Limb (tissue), 2 donors: Measurements from ENCODE around the gene SH2D3C.

Source experiments
- DNase-seq, 2 donors: peaks; one replicate each; pipeline ENCODE4 v3.0.0-alpha.2; 2016; ENCODE audit errors: extremely low spot score in 2 of 2

The SH2D3C gene

DNA sequence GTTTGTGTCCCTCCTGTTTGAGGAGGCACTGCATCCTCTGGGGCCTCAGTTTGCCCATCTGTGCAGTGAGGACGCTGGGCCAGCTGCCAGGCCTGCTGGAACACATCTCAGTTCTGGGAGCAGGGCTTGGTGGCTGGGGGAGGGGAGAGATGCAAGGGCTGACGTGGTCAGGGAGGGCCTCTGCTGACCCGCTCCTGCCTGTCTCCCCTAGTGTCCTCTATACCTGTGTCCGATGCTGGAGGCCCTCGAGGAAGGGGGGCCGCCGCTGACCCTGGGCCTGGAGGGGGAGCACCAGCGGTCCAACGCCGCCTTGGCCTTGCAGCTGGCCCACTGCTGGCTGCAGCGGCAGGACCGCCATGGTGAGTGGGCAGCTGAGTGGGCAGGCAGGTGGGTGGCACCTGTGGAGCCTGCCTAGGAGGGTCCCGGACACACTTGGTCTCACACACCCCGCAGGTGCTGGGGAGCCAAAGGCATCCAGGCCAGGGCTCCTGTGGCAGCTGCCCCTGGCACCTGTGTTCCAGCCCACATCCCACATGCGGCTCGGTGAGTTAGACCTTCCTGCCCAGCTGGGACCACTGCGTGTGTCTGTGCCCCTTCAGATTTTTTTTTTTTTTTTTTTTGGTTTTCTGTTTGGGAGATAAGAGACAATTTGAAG, 30.0 kb upstream of the SH2D3C start:
- no peak for DNase-seq

DNA sequence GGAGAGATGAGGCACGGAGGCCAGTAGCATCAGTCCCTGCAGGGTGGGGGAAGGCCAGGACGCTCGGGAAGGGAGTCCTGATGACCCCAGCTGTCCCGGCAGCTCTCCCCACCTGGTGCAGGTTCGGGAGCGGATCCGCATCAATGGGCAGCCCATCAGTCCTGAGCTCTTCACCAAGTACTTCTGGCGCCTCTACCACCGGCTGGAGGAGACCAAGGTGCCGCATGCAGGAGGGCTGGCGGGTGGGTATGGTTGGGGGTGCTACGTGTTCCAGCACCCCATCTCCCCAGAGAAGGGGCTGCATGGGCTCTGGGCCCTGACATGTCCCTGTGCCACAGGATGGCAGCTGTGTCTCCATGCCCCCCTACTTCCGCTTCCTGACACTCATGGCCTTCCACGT, 28.4 kb upstream of the SH2D3C start:
- DNase-seq, result no peak

DNA sequence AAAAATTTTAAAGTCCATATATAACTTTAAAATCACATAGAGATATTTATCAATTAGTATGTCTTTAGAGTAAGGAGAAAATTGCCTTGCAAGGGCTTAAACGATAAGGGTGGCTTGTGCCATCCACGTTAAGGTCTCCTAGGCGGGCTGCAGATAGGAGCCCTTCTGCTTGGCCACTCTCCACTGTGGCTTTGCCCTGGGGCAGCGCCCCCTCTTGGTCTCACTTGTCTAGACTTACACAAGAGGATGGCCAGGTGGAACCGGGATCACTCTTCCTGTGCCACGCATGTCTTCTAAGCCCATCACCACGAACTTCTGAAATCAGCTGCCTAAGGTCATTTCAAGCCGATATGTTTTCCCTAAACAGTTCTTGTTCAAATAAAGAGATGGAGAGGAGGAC, 27.2 kb upstream of the SH2D3C start:
- no peak for DNase-seq

DNA sequence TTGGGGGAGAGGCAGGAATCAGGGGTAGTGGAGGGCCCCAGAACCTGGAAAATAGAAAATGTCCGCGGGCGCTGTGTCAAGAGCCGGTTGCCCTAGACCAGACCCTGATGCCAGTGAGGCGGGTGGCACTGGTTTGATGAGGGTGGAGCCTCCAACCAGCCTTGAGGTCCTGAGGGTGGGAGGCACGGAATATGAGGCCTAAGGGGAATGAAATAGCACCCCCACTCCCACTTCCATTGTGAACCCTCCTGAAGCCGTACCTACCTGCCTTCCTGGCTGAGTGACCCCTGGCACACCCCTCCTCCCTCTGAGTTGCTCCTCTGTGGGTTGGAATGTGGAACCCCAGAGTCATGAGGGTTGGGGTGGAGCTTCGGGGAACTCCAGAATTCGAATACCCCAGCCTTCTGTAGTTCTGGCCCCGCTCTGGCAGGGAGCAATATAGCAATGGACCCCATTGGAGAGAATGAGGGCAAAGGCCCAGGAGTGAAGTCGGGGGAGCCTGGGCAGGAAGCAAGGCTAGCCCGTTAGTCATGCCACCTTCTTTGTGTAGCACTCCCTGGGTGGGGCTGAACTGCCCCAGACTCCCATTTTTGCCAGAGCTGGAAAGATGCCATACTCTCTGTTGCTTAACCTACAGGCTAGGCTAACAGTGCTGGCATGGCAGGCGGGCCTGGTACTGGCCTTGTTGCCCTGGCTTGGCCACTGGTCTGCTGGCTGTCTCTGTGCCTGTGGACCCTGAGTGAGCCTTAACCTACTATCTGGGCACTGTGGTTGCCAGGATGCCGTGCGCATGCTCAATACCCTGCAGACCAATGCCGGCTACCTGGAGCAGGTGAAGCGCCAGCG, 25.3 kb upstream of the SH2D3C start:
- DNase-seq, result no peak

DNA sequence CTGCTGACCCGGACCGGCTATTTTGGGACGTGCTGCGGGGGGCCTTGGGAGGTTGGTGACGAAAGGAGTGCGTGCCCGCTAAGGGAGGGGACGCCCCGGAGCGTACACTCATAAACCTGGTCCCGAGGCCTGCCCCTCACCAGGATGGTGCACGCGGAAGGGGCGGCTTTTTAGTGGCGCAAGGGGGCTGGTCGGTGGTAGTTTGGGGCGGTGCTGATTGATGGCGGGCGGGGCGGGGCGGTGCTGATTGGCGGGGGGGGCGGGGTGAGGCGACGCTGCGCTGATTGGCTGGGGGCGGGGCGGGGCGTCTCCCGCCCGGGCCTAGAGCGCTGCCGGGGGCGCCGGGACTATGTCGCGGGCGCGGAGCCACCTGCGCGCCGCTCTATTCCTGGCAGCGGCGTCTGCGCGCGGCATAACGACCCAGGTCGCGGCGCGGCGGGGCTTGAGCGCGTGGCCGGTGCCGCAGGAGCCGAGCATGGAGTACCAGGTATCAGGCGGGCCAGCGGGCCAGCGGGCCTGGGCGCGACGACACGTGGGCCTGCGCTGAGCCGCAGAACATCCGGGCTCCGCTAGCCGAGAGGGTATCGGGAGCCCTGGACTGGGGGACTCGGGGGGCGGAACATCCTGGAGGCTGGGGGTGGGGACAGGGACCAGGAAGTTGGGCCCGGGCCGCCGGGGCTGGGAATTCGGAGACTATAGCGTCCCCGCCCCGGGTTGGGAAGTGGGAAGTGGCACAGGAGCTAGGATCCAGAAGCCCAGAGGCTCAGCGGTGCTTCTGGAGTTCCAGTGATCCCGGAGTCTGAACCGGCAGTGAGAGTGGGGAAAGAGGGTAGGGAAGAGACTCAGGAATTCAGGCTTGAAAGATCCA, 24.3 kb upstream of the SH2D3C start, which contains the start of gene FPGS:
Gene FPGS, plus strand, starts transcription at position 307 of the 868 bp plus-strand sequence. Its CDS starts 43 bp downstream, at position 350.
- DNase-seq, result peak; percentile 88 to 91

DNA sequence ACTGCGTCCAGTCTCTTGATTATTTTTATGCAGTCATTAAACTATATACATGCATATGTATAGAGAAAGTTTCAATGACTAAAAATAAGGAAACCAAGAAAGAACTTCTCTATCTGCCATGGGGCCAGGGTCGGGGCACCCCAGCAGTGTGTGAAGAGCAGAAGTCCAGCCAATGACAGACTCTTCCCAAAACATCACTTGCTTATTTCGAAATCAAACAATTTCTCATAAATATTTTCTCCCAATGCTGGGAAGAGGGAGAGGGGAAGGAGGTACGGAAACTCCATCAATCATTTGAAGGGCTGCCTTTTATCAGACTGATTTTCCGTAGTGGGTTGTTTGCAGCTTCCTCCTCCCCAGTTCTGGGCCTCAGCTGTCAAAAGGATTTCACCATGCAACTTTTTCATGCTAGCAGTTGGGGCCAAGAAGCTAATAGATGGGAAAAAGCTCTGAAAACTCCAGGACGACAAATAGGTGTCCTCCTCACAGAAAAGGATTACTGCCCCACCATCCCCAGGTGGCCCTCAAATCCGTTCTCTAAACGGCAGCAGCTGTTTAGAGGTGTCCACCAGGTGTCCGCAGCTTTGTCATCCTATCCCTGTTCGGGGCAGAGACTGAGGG, 23.6 kb upstream of the SH2D3C start:
- no peak for DNase-seq

DNA sequence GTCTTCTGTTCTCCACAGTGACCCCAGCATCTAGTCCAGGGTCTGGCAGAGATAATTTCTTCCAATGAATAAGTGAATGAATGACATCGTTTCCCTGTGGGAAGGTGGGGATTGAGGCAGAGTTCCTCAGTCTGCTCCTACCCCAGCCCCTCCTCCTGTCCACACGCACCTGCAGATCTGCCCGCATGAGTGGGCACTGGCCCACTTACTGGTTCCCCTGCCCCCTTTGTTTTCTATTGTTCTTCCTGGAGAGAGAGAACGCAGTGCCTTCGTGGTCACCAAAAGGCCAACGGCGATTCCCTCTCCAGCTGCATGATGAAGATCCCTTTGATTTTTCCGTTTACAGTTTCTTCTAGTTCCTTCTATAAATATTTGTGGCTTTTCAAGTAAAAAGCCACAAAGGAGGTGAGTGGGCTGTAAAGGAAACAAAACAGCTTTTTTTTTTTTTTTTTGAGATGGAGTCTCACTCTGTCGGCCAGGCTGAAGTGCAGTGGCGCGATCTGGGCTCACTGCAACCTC, 18.4 kb upstream of the SH2D3C start:
- no peak for DNase-seq

DNA sequence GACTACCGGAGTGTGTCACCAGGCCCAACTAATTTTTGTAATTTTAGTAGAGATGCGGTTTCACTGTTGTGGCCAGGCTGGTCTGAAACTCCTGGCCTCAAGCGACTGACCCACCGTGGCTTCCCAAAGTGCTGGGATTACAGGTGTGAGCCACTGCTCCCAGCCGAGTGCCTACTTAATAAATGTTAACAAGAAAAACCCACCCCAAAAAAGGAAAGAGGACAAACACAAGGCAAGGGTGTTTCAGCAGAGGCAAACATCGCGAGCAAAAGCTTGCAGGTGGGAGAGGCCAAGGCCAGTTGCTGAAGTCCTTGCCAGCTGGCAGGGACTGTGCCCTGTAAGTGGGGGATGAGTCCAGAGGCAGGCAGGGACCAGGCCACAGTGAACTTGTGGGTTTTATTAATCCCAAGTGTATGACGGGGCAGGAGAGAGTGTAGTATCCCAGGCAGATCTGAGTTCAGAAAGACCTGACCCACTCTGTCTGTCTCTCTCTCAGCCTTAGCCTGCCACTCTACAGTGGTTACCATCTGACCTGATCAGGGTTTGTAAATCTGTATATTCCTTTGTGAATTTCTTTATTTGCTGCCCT, 17.9 kb upstream of the SH2D3C start:
- no peak for DNase-seq

DNA sequence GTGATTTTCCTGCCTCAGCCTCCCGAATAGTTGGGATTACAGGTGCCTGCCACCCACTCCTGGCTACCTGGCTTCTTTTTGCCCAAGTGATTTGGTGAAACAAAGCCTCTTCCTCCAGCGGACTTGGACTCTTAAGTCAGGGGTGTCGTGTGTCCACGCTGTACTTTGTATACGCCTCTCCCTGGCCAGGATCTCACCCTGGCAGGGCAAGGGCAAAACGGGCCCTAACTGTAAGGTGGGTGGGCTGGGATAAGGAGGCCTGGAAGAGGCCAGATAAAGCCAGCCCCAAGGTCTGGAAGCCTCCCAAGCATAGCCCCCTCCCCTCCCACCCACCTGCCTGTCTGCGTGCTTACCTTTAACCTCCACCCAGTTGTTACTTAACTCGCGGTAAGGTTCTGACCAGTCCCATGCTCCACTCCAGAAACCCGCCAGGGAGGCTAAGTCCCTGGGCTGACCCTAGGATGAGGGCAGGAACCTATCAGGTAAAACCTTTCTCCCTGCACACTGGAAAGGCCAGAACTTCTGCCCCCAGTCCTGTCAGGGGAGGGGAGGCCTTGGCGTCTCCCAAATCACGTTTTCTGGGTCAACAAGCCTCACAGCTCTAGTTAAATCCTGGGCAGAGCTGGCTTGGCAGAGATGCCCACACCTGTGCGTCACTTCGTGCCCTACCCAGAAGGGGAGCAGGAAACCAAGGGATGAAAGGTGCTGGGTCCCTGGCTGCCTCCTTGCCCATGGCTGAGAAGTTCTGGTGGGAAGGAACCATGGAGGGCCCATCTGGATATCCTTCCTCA, 15.7 kb upstream of the SH2D3C start:
- DNase-seq, result no peak

DNA sequence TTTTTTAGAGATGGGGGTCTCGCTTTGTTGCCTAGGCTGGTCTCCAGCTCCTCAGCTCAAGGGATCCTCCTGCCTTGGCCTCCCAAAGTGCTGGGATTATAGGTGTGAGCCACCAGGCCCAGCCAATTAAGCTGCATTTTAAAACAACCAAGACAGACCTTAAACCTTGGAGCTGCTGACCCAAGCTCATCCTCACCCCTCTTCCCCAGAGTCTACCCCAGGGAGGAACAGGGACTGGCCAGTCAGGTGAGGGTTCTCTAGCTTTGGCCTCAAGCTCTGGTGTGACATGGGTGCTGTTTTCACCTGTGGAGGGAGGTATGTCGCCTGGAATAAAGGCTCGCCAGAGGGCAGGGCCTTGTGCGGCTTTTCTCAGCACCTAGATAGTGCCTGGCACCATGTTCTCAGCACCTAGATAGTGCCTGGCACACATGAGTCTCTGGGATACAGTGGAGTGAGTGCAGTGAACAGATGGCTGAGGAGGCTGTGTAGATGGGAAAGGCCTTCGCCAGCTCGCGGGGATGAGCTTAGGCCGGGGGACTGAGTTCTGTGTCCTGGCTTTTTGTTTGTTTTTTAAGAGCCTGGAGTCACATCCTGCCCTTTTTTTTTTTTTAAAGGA, 14.7 kb upstream of the SH2D3C start:
- no peak for DNase-seq

DNA sequence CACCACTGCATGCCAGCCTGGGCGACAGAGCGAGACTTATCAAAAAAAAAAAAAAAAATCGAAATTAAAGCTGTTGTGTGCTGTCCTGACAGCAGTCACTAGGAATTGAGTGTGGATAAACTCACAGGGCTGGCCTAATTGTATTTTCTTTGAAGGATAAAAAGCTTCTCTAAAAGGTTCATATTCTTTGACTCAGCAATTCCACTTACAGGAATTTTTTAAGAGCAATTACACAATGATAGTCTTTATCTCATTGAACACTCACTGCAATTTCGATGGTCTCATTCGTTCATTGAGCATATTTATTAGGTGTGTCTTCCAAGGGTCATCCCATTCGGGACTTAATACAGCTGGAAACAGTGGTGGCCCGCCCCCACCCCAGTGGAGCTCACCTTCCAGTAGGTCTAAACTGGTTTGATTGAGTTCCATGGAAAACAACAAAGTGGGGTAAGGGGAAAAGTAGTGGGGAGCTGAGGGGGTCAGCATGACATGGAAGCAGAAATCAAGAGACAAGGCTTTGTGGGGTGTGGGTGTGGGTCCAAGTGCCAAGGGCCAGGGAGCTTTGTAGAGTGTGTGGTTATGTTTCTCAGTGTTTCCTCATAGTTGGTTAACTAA, 14.1 kb upstream of the SH2D3C start:
- DNase-seq, result no peak

DNA sequence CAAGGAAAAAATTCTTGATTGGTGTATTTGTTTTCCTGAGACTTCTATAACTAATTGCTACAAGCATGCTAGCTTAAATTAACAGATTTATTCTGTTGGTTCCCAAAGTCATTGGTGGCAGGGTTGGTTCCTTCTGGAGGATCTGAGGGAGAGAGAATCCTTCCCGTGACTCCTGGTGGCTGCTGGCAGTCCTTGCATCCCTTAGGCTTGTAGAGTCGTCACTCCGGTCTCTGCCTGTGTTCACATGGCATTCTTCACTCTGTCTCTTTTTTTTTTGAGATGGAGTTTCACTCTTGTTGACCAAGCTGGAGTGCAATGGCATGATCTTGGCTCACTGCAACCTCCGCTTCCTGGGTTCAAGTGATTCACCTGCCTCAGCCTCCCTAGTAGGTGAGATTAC, 12.6 kb upstream of the SH2D3C start:
- no peak for DNase-seq

DNA sequence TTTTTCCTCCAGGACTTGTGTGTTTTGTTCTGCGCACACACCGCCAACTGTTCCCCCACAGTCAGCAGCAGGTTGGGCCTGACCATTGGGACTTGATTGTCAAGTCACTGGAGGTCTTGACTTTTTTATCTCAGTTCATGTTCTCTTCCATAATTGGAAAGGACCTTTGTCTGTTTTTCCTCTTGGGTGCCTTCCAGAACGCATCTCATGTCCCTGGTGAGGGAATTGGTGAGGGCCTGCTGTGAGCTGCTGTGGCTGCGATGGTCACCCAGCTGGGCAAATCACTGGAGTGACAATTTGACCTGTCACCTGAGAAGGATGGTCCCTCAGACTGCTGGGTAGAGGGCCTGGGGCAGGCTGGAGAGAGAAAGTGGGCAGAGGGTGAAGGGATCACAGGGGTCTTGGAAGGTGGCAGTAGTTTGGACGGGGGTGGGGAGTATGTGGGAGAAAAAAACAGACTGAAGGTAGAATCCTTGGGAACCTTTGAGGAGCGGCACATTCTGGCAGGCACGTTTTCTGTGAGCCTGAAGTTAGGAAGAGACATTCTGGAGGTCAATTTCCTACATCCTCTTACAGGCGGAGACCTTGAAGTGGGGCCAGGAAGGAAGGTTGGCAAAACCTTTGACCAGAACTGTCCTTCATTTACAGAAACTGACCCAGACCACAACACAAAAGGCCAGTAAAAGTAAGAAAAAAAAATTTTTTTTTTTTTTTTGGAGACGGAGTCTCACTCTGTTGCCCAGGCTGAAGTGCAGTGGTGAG, 11.8 kb upstream of the SH2D3C start:
- no peak for DNase-seq

DNA sequence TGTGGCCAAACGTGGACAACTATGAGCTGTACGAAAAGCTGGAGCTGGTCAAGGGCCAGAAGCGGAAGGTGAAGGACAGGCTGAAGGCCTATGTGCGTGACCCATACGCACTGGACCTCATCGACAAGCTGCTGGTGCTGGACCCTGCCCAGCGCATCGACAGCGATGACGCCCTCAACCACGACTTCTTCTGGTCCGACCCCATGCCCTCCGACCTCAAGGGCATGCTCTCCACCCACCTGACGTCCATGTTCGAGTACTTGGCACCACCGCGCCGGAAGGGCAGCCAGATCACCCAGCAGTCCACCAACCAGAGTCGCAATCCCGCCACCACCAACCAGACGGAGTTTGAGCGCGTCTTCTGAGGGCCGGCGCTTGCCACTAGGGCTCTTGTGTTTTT, 10.7 kb upstream of the SH2D3C start:
- no peak for DNase-seq

DNA sequence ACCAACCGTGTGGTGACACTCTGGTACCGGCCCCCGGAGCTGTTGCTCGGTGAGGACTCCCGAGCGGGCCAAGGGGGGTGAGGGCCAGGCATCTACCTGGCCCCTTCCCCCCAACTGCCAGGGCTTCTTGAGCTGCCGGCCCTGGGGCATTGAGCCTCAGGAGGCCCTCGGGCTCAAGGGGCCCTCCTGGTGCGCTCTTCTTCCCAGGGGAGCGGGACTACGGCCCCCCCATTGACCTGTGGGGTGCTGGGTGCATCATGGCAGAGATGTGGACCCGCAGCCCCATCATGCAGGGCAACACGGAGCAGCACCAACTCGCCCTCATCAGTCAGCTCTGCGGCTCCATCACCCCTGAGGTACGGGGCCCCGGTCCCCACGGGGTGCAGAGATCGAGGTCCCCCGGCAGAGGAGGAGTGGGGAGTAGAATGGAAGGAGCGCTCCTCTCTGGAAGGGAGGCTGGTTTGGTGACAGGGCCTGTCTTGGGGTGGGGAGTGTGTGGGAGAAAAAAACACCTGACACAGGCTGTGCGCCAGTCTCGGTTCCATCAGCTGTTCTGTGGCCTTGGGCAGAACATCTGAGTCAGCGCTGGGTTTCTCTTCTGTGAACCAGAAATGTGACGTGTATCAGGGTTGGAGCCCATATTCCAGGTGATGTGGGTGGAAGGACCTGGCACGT, 10.0 kb upstream of the SH2D3C start:
- DNase-seq, result no peak

DNA sequence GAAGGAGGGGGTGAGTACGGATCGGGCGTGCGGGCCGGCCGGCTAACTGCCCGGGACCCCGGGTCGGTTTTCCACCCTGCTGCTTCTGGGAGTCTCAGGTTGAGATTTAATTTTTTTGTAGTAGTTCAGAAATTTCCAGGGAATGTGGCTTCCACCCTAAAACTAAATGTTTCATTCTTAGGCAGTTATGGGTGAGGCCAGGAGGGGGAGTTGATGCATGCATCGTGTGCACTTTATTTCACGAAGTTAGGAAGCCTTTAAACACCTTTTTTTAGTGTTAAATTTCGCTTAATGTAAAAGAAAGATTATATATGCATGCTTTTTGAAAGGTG, 8.3 kb upstream of the SH2D3C start:
- no peak for DNase-seq

DNA sequence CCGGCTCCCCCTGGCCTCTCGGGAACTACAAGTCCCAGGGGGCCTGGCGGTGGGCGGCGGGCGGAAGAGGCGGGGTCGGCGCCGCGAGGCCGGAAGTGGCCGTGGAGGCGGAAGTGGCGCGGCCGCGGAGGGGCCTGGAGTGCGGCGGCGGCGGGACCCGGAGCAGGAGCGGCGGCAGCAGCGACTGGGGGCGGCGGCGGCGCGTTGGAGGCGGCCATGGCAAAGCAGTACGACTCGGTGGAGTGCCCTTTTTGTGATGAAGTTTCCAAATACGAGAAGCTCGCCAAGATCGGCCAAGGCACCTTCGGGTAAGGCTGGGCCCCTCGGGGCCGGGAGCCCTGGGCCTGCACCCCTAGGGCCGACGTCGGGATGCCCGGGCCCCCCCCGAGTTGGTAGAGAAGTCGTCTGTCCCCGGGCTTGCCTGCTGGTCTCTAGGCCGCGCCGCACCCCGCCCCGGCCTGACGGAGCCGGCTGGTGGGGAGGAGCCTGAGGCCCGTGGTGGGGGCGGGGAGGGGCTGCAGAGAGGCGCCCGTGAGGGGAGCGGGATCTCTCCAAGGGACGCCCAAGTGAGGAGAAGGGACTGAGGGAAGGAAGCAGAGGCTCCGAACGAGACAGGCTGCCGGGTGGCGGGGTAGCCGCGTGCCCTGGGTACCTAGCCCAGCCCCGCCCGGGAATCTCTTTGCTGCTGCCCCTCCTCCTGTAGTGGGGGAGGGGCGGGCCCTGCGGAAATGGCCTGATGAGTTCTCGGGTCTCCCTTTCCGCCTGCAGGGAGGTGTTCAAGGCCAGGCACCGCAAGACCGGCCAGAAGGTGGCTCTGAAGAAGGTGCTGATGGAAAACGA, 7.7 kb upstream of the SH2D3C start, which contains the start of gene CDK9:
Gene CDK9, plus strand, starts transcription at position 102 of the 840 bp plus-strand sequence. Its CDS starts 115 bp downstream, at position 217.
- DNase-seq, result peak; percentile 79 to 97
